Esophagus squamous epithelium (tissue), 4 donors: Measurements from ENCODE around the gene FOXA2.

ENCODE experiments used
- POLR2A ChIP-seq, 4 donors: fragments of 450-650 bp; IDR thresholded peaks; one replicate each; pipeline ENCODE4 v1.6.1; 2017; ENCODE audit warnings: antibody characterized with exemption in 4 of 4, mild to moderate bottlenecking in 4 of 4, moderate library complexity in 3 of 4
- TF ChIP-seq, protein P1 (sequence below), 6 experiments: fragments of 450-650 bp in 4 of 6; fragments of 200-600 bp in 2 of 6; sonication (generic) in 2 of 6; IDR thresholded peaks; one replicate each; pipeline ENCODE4 v1.5.1; 2016 to 2019; ENCODE audit warnings: antibody characterized with exemption in 6 of 6, mild to moderate bottlenecking in 4 of 6, moderate library complexity in 4 of 6

DNA sequence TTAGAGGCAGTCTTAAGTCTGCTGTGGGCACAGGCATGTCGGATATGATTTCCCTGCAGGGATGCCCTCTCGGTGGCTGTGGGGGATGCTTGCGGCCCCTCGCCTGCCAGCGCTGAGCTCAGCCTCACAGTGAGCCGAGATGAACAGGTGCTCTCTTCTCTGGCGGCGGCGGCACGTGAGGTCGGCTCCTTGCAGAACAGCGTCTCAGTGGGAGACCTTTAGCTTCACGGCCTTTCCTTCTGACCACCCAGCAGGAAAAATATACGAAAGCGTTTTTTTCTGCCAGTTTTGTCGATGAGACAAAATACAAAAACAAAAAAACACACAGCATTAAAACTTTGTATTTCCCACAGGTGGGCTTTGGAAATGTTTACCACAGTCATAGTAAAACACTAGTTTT is 23.6 kb downstream of the FOXA2 start:
- TF ChIP-seq, protein P1, sequence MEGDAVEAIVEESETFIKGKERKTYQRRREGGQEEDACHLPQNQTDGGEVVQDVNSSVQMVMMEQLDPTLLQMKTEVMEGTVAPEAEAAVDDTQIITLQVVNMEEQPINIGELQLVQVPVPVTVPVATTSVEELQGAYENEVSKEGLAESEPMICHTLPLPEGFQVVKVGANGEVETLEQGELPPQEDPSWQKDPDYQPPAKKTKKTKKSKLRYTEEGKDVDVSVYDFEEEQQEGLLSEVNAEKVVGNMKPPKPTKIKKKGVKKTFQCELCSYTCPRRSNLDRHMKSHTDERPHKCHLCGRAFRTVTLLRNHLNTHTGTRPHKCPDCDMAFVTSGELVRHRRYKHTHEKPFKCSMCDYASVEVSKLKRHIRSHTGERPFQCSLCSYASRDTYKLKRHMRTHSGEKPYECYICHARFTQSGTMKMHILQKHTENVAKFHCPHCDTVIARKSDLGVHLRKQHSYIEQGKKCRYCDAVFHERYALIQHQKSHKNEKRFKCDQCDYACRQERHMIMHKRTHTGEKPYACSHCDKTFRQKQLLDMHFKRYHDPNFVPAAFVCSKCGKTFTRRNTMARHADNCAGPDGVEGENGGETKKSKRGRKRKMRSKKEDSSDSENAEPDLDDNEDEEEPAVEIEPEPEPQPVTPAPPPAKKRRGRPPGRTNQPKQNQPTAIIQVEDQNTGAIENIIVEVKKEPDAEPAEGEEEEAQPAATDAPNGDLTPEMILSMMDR (IDR thresholded peaks at IDR 0.05): no peak
- TF ChIP-seq POLR2A (IDR thresholded peaks at IDR 0.05): no peak
